HFFc6 (cell line): ENCODE data around the gene MFSD6L. TPM values are rescaled to one million over a fixed set of nuclear protein-coding genes. Genes with fewer than 3 reads are reported as not detected.

Experiments used
- DNase-seq: peaks from one replicate; pipeline ENCODE4 v3.0.0-alpha.2; 2018
- H3K27ac Mint-ChIP-seq: 2 replicates; pipeline ENCODE4 v1.8.0; 2020; ENCODE audit warnings: mild to moderate bottlenecking, mixed read lengths
- H3K27me3 Mint-ChIP-seq: 2 replicates; pipeline ENCODE4 v1.8.0; 2021; ENCODE audit warnings: mild to moderate bottlenecking, moderate library complexity, mixed read lengths; ENCODE audit not compliant: insufficient read depth
- H3K36me3 Mint-ChIP-seq: 2 replicates; pipeline ENCODE4 v1.8.0; 2021; ENCODE audit warnings: low read depth, mixed read lengths
- H3K4me1 Mint-ChIP-seq: 2 replicates; pipeline ENCODE4 v1.8.0; 2020; ENCODE audit warnings: low read depth, mixed read lengths
- H3K4me3 Mint-ChIP-seq: 2 replicates; pipeline ENCODE4 v1.8.0; 2020; ENCODE audit warnings: mild to moderate bottlenecking, moderate library complexity, mixed read lengths
- H3K9me3 Mint-ChIP-seq: 2 replicates; pipeline ENCODE4 v1.8.0; 2020; ENCODE audit warnings: mild to moderate bottlenecking, mixed read lengths
- total RNA-seq, 6 experiments: library from RNA; stranded (reverse); fragmentation: NEBNext Ultra II Directional; extraction: Animal tissue kit (Norgen Biotek cat#: 25700); gene quantifications; 2 replicates in 1 of 6; 3 replicates in 5 of 6; pipeline ENCODE4 v1.2.3, GENCODE V29; 2021
- TF ChIP-seq, protein P1 (sequence below): fragments of 200-600 bp; sonication (generic); IDR thresholded peaks from 2 replicates; pipeline ENCODE4 v1.5.0; 2021; ENCODE audit warnings: antibody characterized with exemption, mild to moderate bottlenecking

Gene MFSD6L
- total RNA-seq, 6 experiments from 2014 or later: not detected

DNA sequence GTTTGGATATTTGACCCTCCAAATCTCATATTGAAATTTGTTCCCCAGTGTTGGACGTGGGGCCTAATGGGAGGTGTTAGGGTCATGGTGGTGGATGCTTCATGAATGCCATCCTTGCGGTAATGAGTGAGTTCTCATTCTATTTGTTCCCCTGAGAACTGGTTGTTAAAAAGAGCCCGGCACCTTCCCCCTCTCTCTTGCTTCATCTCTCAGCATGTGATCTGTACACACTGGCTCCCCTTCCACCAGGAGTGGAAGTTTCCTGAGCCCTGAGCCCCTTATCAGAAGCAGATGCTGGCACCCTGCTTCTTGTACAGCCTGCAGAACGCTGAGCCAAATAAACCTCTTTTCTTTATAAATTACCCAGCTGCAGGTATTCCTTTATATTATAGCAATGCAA is 42.7 kb upstream of the MFSD6L start:
- Mint-ChIP-seq H3K27me3 (peaks cover 3% of the 10 kb centered on the region; the same call in 1 of the 2 replicates), H3K9me3 (peaks cover 32% of the 10 kb centered on the region; the same call in 1 of the 2 replicates), H3K4me1 (no peaks in the 10 kb centered on the region), H3K4me3 (no peak overlapping the region), H3K36me3 (no peaks in the 10 kb centered on the region), H3K27ac (no peak overlapping the region)
- TF ChIP-seq, protein P1, sequence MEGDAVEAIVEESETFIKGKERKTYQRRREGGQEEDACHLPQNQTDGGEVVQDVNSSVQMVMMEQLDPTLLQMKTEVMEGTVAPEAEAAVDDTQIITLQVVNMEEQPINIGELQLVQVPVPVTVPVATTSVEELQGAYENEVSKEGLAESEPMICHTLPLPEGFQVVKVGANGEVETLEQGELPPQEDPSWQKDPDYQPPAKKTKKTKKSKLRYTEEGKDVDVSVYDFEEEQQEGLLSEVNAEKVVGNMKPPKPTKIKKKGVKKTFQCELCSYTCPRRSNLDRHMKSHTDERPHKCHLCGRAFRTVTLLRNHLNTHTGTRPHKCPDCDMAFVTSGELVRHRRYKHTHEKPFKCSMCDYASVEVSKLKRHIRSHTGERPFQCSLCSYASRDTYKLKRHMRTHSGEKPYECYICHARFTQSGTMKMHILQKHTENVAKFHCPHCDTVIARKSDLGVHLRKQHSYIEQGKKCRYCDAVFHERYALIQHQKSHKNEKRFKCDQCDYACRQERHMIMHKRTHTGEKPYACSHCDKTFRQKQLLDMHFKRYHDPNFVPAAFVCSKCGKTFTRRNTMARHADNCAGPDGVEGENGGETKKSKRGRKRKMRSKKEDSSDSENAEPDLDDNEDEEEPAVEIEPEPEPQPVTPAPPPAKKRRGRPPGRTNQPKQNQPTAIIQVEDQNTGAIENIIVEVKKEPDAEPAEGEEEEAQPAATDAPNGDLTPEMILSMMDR: no peak
- no peak for DNase-seq

DNA sequence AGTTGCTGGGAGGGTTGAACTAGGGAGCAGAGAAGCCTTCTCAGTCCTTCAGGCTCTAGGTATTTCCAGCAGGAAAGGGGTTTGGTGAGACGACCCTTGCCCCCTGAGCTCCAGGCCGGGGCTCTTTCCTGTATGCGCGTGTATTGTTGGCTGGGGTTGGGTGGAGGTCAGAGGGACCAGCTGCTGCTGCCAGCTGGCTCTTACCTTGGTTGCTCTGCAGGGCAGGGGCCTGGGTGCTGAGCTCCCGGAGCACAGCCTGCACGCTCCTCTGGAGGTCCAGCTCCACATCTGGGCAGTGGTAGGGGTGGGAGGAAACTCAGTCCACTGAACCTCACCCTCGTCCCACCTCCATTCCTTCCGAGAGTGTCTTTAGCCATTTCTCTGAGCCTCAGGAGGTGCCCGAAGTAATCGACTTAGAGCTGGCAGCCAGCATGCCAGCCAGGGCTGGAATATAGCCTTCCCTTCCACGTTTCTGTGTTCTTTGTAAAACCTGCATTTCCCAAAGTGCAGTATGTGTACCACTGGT is 40.3 kb upstream of the MFSD6L start:
- DNase-seq: no peak
- peaks cover 6% of the 10 kb centered on the region for H3K27me3 Mint-ChIP-seq
- H3K27ac Mint-ChIP-seq: no peak overlapping the region

DNA sequence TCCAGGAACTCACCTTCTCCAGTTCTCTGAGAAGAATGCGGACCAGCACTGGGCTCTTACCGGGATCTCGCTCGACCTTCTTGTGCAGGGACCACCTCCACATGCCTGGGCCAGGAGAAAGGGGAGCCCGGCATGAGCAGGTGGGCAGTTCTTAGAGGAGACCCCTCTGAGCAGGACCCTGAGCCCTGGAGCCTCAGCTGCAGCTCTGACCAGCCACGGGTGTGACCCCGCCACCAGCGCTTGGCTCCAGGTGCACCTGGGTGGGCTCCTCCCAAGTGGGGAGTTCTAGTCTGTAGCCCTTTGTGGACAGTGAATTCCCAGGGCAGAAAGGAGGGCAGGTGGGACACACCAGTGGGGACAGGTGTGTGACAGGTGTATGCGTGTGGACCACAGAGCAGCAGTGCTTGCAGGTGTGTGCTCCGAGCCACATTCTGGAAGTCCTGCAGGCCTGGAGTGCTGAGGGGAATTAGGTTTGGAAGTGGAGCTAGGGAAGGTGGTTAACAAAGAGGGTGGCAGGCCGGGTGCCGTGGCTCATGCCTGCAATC is 39.5 kb upstream of the MFSD6L start:
- TF ChIP-seq, protein P1: no peak
- no peaks in the 10 kb centered on the region for H3K4me1 Mint-ChIP-seq
- H3K27me3 Mint-ChIP-seq: peaks cover 6% of the 10 kb centered on the region
- H3K27ac Mint-ChIP-seq: no peak overlapping the region
- peaks cover 43% of the 10 kb centered on the region for H3K9me3 Mint-ChIP-seq
- H3K4me3 Mint-ChIP-seq: no peak overlapping the region
- no peaks in the 10 kb centered on the region for H3K36me3 Mint-ChIP-seq
- no peak for DNase-seq

More for the DNA sequence above, 40.3 kb upstream of the MFSD6L start:
- TF ChIP-seq, protein P1: no peak
- H3K9me3 Mint-ChIP-seq: peaks cover 39% of the 10 kb centered on the region
- no peak overlapping the region for H3K4me3 Mint-ChIP-seq
- H3K4me1 Mint-ChIP-seq: no peaks in the 10 kb centered on the region
- no peaks in the 10 kb centered on the region for H3K36me3 Mint-ChIP-seq

DNA sequence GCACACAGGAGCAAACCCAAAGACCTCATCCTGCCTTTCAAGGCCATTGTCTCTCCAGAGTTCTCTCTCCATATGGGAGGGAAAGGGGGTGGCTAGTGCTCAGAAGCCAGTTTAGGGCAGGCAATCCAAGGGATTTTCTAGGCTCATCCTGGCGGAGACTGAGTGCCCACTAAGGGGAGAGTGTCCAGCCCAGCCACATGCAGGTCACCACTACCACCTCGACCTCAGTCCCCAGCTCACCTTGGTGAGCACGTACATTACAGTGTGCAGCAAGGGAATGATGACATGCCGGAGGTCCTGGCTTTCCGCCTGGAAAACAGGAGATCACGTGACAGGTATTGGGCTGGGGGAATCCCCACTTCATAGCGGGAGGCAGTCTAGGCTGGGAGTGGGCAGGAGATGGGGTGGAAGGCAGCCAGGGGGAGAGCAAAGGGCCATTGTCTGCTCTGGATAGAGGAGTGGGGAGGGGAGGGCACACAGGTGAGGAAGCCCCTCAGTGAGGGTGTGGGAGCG is 38.5 kb upstream of the MFSD6L start:
- no peak overlapping the region for H3K4me3 Mint-ChIP-seq
- H3K27me3 Mint-ChIP-seq: peaks cover 4% of the 10 kb centered on the region
- DNase-seq: no peak
- H3K27ac Mint-ChIP-seq: no peak overlapping the region
- no peaks in the 10 kb centered on the region for H3K4me1 Mint-ChIP-seq
- TF ChIP-seq, protein P1: no peak
- no peaks in the 10 kb centered on the region for H3K36me3 Mint-ChIP-seq
- peaks cover 43% of the 10 kb centered on the region for H3K9me3 Mint-ChIP-seq

DNA sequence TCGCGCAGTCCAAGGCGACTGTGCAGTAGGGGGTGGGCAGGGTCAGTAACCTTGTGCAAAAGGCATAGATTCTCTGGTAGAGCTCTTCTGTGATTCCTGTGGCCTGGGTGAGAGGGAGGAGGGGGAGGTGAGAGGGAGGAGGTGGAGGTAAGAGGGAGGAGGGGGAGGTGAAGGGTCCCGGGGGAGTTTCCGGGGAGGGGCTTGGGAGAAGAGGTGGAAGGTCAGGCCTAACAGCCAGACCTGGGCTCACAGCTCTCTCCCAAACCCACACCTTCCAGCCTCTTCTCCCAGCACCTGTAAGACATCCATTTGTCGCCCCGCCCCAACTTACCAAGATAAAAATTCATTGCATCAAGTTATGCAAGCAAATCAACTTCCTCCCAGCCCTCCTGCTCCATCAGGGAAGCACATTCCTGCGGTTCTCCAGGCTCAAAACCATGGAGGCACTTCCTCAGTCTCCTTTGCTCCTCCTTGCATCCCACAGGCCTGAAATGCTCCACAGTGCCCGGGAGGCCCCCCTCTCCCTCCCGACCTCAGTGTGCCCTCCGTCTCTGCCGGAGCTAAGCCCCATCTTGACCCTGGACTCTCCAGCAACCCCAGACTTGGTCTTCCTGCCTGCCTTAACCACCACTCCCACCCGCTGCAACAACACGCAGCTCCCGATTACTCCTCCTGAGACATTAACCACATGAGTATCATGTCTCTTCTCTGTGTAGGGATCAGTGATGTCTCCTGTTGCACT is 37.8 kb upstream of the MFSD6L start:
- H3K27me3 Mint-ChIP-seq: peaks cover 5% of the 10 kb centered on the region
- H3K4me1 Mint-ChIP-seq: no peaks in the 10 kb centered on the region
- TF ChIP-seq, protein P1: no peak
- no peak overlapping the region for H3K4me3 Mint-ChIP-seq
- H3K27ac Mint-ChIP-seq: no peak overlapping the region
- DNase-seq: no peak
- peaks cover 37% of the 10 kb centered on the region for H3K9me3 Mint-ChIP-seq
- no peaks in the 10 kb centered on the region for H3K36me3 Mint-ChIP-seq
